H1 (cell line): ENCODE data around the gene TRIM7. TPM values are rescaled to one million over a fixed set of nuclear protein-coding genes. Genes with fewer than 3 reads are reported as not detected.

Experiments used
- CTCF ChIA-PET: fragments of 300-600 bp; sonication (Branson Sonifier 250); formaldehyde crosslinking; loops from one replicate; lab custom pipeline; 2021; ENCODE audit not compliant: partially characterized antibody; lab: Charles Lee
- POLR2A ChIA-PET: fragments of 300-600 bp; sonication (Branson Sonifier 250); formaldehyde crosslinking; loops from one replicate; lab custom pipeline; 2021; ENCODE audit warnings: inconsistent platforms; ENCODE audit not compliant: partially characterized antibody; lab: Charles Lee
- DNase-seq, 2 experiments: peaks; one replicate each; pipeline versions ENCODE4 v3.0.0 to v3.0.0-alpha.2; 2010 to 2022; ENCODE audit warnings: low spot score in 2 of 2, low read depth in 1 of 2, mixed read lengths in 1 of 2
- FAIRE-seq: peaks from 2 replicates; lab custom pipeline; 2011; peaks lifted over from hg19 to GRCh38; lab: Jason Lieb, UNC
- H2AFZ ChIP-seq: 2 replicates; pipeline ENCODE4 v1.8.1; 2012; ENCODE audit warnings: low read length, inconsistent platforms
- H2AK5ac ChIP-seq: 2 replicates; pipeline ENCODE4 v1.6.1; 2013; ENCODE audit warnings: low read depth, low read length
- H2BK120ac ChIP-seq: replicated peaks from 2 replicates; pipeline ENCODE3; 2013; ENCODE audit warnings: low read depth, low read length, inconsistent platforms
- H2BK12ac ChIP-seq: 2 replicates; pipeline ENCODE4 v1.6.1; 2013; ENCODE audit warnings: low read depth, low read length
- H2BK15ac ChIP-seq: 2 replicates; pipeline ENCODE4 v1.6.1; 2013; ENCODE audit warnings: low read length
- H2BK20ac ChIP-seq: 2 replicates; pipeline ENCODE4 v1.6.1; 2013; ENCODE audit warnings: low read length
- H2BK5ac ChIP-seq: 2 replicates; pipeline ENCODE4 v1.6.1; 2013; ENCODE audit warnings: low read depth, low read length
- H3K14ac ChIP-seq: 2 replicates; pipeline ENCODE4 v1.6.1; 2013; ENCODE audit warnings: inconsistent platforms; ENCODE audit not compliant: insufficient read length
- H3K18ac ChIP-seq: 2 replicates; pipeline ENCODE4 v1.6.1; 2013; ENCODE audit warnings: low read length; ENCODE audit errors: extremely low read depth
- H3K23ac ChIP-seq: 2 replicates; pipeline ENCODE4 v1.6.1; 2013; ENCODE audit warnings: inconsistent platforms; ENCODE audit not compliant: insufficient read length
- H3K23me2 ChIP-seq: 2 replicates; pipeline ENCODE4 v1.6.1; 2013; ENCODE audit warnings: low read depth, low read length
- H3K27ac ChIP-seq: 2 replicates; pipeline ENCODE4 v1.6.1; 2011; ENCODE audit warnings: low read depth, low read length, inconsistent platforms
- H3K27me3 ChIP-seq, 4 experiments: replicated peaks in 1 of 4; 1 replicate in 1 of 4; 2 replicates in 3 of 4; pipeline versions ENCODE4 v1.6.1 to v1.8.1; 2011 to 2013; ENCODE audit warnings: low read length in 3 of 4, mild to moderate bottlenecking in 3 of 4, inconsistent platforms in 2 of 4, mixed read lengths in 2 of 4, moderate library complexity in 1 of 4; ENCODE audit not compliant: control insufficient read depth in 3 of 4, insufficient read depth in 3 of 4; ENCODE audit errors: extremely low read depth in 1 of 4
- H3K36me3 ChIP-seq, 4 experiments: 2 replicates each; pipeline versions ENCODE4 v1.6.1 to v1.8.1; 2011 to 2013; ENCODE audit warnings: mild to moderate bottlenecking in 4 of 4, low read length in 3 of 4, moderate library complexity in 2 of 4, control low read depth in 1 of 4, inconsistent platforms in 1 of 4; ENCODE audit not compliant: insufficient read depth in 4 of 4, control insufficient read depth in 2 of 4
- H3K4ac ChIP-seq: replicated peaks from 2 replicates; pipeline ENCODE3; 2013; ENCODE audit warnings: low read length, low read depth, mixed read lengths, inconsistent platforms; ENCODE audit not compliant: insufficient read length
- H3K4me1 ChIP-seq, 4 experiments: replicated peaks in 1 of 4; 1 replicate in 1 of 4; 2 replicates in 3 of 4; pipeline versions ENCODE4 v1.6.1 to v1.8.1; 2011 to 2013; ENCODE audit warnings: low read length in 3 of 4, inconsistent platforms in 2 of 4, mixed read lengths in 1 of 4; ENCODE audit not compliant: insufficient read depth in 4 of 4, control insufficient read depth in 3 of 4
- H3K4me2 ChIP-seq, 2 experiments: 2 replicates each; pipeline versions ENCODE4 v1.6.1 to v1.8.1; 2011 to 2013; ENCODE audit warnings: low read depth in 2 of 2, low read length in 2 of 2, control low read depth in 1 of 2, inconsistent platforms in 1 of 2, mild to moderate bottlenecking in 1 of 2; ENCODE audit not compliant: insufficient read depth in 1 of 2
- H3K4me3 ChIP-seq, 4 experiments: fragments of 200-600, 300-600 bp in 1 of 4; sonication (generic), shearing (Covaris generic), sonication (Bioruptor Twin) in 1 of 4; 2 replicates each; pipeline versions ENCODE4 v1.5.1 to v1.8.1; 2011 to 2016; ENCODE audit warnings: low read length in 4 of 4, low read depth in 3 of 4, control low read depth in 2 of 4, inconsistent platforms in 2 of 4, mild to moderate bottlenecking in 2 of 4, mixed read lengths in 1 of 4, moderate library complexity in 1 of 4; ENCODE audit not compliant: insufficient read depth in 2 of 4; ENCODE audit errors: extremely low read depth in 1 of 4
- H3K56ac ChIP-seq: replicated peaks from 2 replicates; pipeline ENCODE3; 2013; ENCODE audit warnings: low read depth, mild to moderate bottlenecking, mixed read lengths, low read length, inconsistent platforms; ENCODE audit not compliant: insufficient read length
- H3K79me1 ChIP-seq: 2 replicates; pipeline ENCODE4 v1.6.1; 2013; ENCODE audit warnings: low read depth, low read length, control low read depth
- H3K79me2 ChIP-seq, 2 experiments: 2 replicates each; pipeline versions ENCODE4 v1.6.1 to v1.8.1; 2012 to 2013; ENCODE audit warnings: low read length in 2 of 2, mild to moderate bottlenecking in 2 of 2, inconsistent platforms in 1 of 2; ENCODE audit not compliant: insufficient read depth in 2 of 2, control insufficient read depth in 1 of 2
- H3K9ac ChIP-seq, 4 experiments: replicated peaks in 1 of 4; 1 replicate in 1 of 4; 2 replicates in 3 of 4; pipeline versions ENCODE4 v1.6.1 to v1.8.1; 2011 to 2013; ENCODE audit warnings: low read depth in 3 of 4, low read length in 3 of 4, control low read depth in 2 of 4, mild to moderate bottlenecking in 2 of 4, moderate library complexity in 2 of 4, inconsistent platforms in 1 of 4; ENCODE audit errors: extremely low read depth in 1 of 4
- H3K9me3 ChIP-seq, 2 experiments: 2 replicates each; pipeline versions ENCODE4 v1.6.1 to v1.8.1; 2012 to 2013; ENCODE audit warnings: mild to moderate bottlenecking in 2 of 2, moderate library complexity in 2 of 2, control low read depth in 1 of 2, inconsistent platforms in 1 of 2, low read depth in 1 of 2, low read length in 1 of 2, mixed read lengths in 1 of 2; ENCODE audit not compliant: insufficient read depth in 2 of 2
- H4K20me1 ChIP-seq, 2 experiments: replicated peaks in 1 of 2; 2 replicates each; pipeline versions ENCODE3 to v1.8.1; 2011 to 2013; ENCODE audit warnings: inconsistent platforms in 2 of 2, low read length in 2 of 2, mild to moderate bottlenecking in 1 of 2; ENCODE audit not compliant: insufficient read depth in 2 of 2, control insufficient read depth in 1 of 2
- H4K5ac ChIP-seq: 2 replicates; pipeline ENCODE4 v1.6.1; 2013; ENCODE audit warnings: low read length, low read depth, mixed read lengths, inconsistent platforms; ENCODE audit not compliant: insufficient read length
- H4K8ac ChIP-seq: 2 replicates; pipeline ENCODE4 v1.8.0; 2013; ENCODE audit warnings: mild to moderate bottlenecking, moderate library complexity, low read length, inconsistent platforms; ENCODE audit not compliant: insufficient read depth; ENCODE audit errors: extremely low read depth
- H4K91ac ChIP-seq: replicated peaks from 2 replicates; pipeline ENCODE3; 2013; ENCODE audit warnings: low read length, mixed read lengths, inconsistent platforms; ENCODE audit not compliant: insufficient read length
- BRCA1 ChIP-seq: IDR thresholded peaks from 2 replicates; pipeline ENCODE4 v1.6.1; 2012; ENCODE audit warnings: low read depth, low read length, improper control_type of control experiment
- CHD1 ChIP-seq: IDR thresholded peaks from 2 replicates; pipeline ENCODE4 v1.6.1; 2012; ENCODE audit warnings: low read depth, low read length, improper control_type of control experiment
- POLR2A ChIP-seq, 2 experiments: IDR thresholded peaks; 1 replicate in 1 of 2; 2 replicates in 1 of 2; pipeline ENCODE4 v1.6.1; 2011; ENCODE audit warnings: low read depth in 2 of 2, low read length in 2 of 2, mild to moderate bottlenecking in 2 of 2; ENCODE audit errors: control extremely low read depth in 1 of 2
- TEAD4 ChIP-seq: IDR thresholded peaks from 2 replicates; pipeline ENCODE4 v1.6.1; 2012; ENCODE audit warnings: low read depth, low read length, inconsistent platforms, mixed read lengths
- WGBS, 2 experiments: shearing (Covaris generic) in 1 of 2; methylation state at CpG; one replicate each; pipeline versions ENCODE4 v1.1.6 to v1.1.7; 2013 to 2015; ENCODE audit warnings: low lambda C conversion rate in 2 of 2, mixed read lengths in 2 of 2, inconsistent platforms in 1 of 2, low coverage in 1 of 2, missing lambda C conversion rate in 1 of 2; ENCODE audit not compliant: insufficient replicate concordance in 2 of 2, insufficient coverage in 1 of 2, insufficient read length in 1 of 2; ENCODE audit errors: extremely low coverage in 1 of 2, missing lambda C conversion rate in 1 of 2; 5-methylcytosine and 5-hydroxymethylcytosine counted together
- polyA plus RNA-seq, 7 experiments: library from polyadenylated mRNA; depleted of rRNA in 3 of 7; stranded (reverse) in 5 of 7; unstranded in 2 of 7; fragments of >200 nt in 5 of 7; fragments of 200-250 nt in 2 of 7; gene quantifications; 1 replicate in 5 of 7; 2 replicates in 1 of 7; 4 replicates in 1 of 7; pipeline versions ENCODE4 v1.2.1 to v1.2.3, GENCODE V29; 2011 to 2013; ENCODE audit warnings: missing spikeins in 2 of 7, mixed read lengths in 2 of 7
- total RNA-seq: library from RNA; stranded (reverse); fragmentation: NEBNext Ultra II Directional; extraction: Animal tissue kit (Norgen Biotek cat#: 25700); gene quantifications from 2 replicates; pipeline ENCODE4 v1.2.1, GENCODE V29; 2021
- TF ChIP-seq, protein P1 (sequence below), 3 experiments: IDR thresholded peaks; 1 replicate in 2 of 3; 2 replicates in 1 of 3; pipeline versions ENCODE4 v1.5.1 to v1.6.1; 2011; ENCODE audit warnings: low read length in 3 of 3, mild to moderate bottlenecking in 3 of 3, inconsistent platforms in 2 of 3, low read depth in 1 of 3, moderate library complexity in 1 of 3; ENCODE audit not compliant: insufficient read depth in 1 of 3; ENCODE audit errors: control extremely low read depth in 1 of 3

Gene TRIM7
- total and polyA plus RNA-seq, 2 of the 8 experiments (the other 6 are each of a cell fraction or from before 2014, with no cell fraction given): 0.36 to 0.47 TPM

GRCh38 chr5:181233801-181234454 is 28.9 kb upstream of the TRIM7 start:
- Histone ChIP-seq H4K5ac (no peak overlapping the region), H4K8ac (no peak overlapping the region; the same call in 1 of the 2 replicates), H3K18ac (no peak overlapping the region), H3K4me2 (no peak overlapping the region), H3K9ac (no peak overlapping the region), H4K20me1 (peaks cover 13 to 24% of the 10 kb centered on the region in 2 experiments), H2BK20ac (no peak overlapping the region), H3K56ac (no peak overlapping the region), H3K27ac (no peak overlapping the region; the same call in 1 of the 2 replicates), H3K23me2 (no peaks in the 10 kb centered on the region), H2BK12ac (no peak overlapping the region), H3K4me1 (peaks cover 0 to 3% (median 0%) of the 10 kb centered on the region in 4 experiments; a peak in 1 of 7 replicates), H3K79me1 (no peaks in the 10 kb centered on the region), H4K91ac (no peak overlapping the region), H3K9me3 (no peaks in the 10 kb centered on the region), H3K23ac (no peak overlapping the region), H3K27me3 (no peaks in the 10 kb centered on the region), H3K4me3 (no peak overlapping the region), H3K36me3 (peaks cover 28 to 80% (median 43%) of the 10 kb centered on the region in 4 experiments), H2BK5ac (no peak overlapping the region), H2BK120ac (no peak overlapping the region), H3K4ac (no peak overlapping the region), H3K79me2 (peaks cover 0 to 1% of the 10 kb centered on the region in 2 experiments; a peak in 1 of 4 replicates), H2BK15ac (no peak overlapping the region), H2AFZ (no peak overlapping the region), H3K14ac (no peak overlapping the region), H2AK5ac (no peak overlapping the region)
- DNase-seq (no peak), FAIRE-seq (no peak)
- CTCF ChIA-PET: interaction anchor here (1.2 kb wide), 1 partner anchor 18 kb away, joined by 4 read pairs; no protein-coding TSS in a partner anchor
- POLR2A ChIA-PET: interaction anchor here (0.9 to 34.2 kb wide), 9 partner anchors 4 to 60 kb away, joined by 4 to 1334 read pairs (median 12); partner anchors contain the start of genes RACK1, TRIM41, TRIM52 and TRIM7
- WGBS, 2 experiments: 90% methylated on average over 16 of the region's 24 CpGs; no CpG with 5 or more reads in 1 of the 2 experiments
- no peak for TF ChIP-seq TEAD4
- 0 out of 3 replicates have a peak, but pooled peaks of 1 of the 2 experiments have one; percentile 59 for TF ChIP-seq POLR2A (IDR thresholded peaks at IDR 0.05; ENCODE audit: control extremely low read depth in 1 of 2, low read depth in 2 of 2, low read length in 2 of 2)
- no peak for TF ChIP-seq BRCA1
- no peak for TF ChIP-seq CHD1
- TF ChIP-seq, protein P1, sequence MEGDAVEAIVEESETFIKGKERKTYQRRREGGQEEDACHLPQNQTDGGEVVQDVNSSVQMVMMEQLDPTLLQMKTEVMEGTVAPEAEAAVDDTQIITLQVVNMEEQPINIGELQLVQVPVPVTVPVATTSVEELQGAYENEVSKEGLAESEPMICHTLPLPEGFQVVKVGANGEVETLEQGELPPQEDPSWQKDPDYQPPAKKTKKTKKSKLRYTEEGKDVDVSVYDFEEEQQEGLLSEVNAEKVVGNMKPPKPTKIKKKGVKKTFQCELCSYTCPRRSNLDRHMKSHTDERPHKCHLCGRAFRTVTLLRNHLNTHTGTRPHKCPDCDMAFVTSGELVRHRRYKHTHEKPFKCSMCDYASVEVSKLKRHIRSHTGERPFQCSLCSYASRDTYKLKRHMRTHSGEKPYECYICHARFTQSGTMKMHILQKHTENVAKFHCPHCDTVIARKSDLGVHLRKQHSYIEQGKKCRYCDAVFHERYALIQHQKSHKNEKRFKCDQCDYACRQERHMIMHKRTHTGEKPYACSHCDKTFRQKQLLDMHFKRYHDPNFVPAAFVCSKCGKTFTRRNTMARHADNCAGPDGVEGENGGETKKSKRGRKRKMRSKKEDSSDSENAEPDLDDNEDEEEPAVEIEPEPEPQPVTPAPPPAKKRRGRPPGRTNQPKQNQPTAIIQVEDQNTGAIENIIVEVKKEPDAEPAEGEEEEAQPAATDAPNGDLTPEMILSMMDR (IDR thresholded peaks at IDR 0.05; ENCODE audit: control extremely low read depth in 1 of 3, insufficient read depth in 1 of 3, low read depth in 1 of 3, low read length in 3 of 3): no peak
